K562 (cell line): Measurements from ENCODE around the gene NHLRC2. TPM values are rescaled to one million over a fixed set of nuclear protein-coding genes. Genes with fewer than 3 reads are reported as not detected.

Experiments
- CAMTA2 ChIP-seq: fragments of 250-450 bp; sonication (Bioruptor Pico); conservative IDR thresholded peaks from 2 replicates; pipeline ENCODE4 v1.5.1; 2022
- COPS2 ChIP-seq: fragments of 450-650 bp; conservative IDR thresholded peaks from 2 replicates; pipeline ENCODE4 v1.6.1; 2016; ENCODE audit warnings: mild to moderate bottlenecking, moderate library complexity
- E4F1 ChIP-seq: fragments of 250-450 bp; sonication (Bioruptor Pico); IDR thresholded peaks from 2 replicates; pipeline ENCODE4 v1.5.0; 2021; ENCODE audit warnings: mild to moderate bottlenecking, borderline replicate concordance
- KAT7 ChIP-seq: sonication (generic); formaldehyde crosslinking; IDR thresholded peaks from 2 replicates; pipeline ENCODE4 v1.8.0; 2022; ENCODE audit warnings: missing genetic modification reagents, mild to moderate bottlenecking, borderline replicate concordance
- MEIS2 ChIP-seq: fragments of 450-650 bp; IDR thresholded peaks from 2 replicates; pipeline ENCODE4 v1.6.1; 2014; ENCODE audit warnings: mild to moderate bottlenecking; ENCODE audit not compliant: partially characterized antibody
- NR1H2 ChIP-seq: sonication (generic); formaldehyde crosslinking; IDR thresholded peaks from 2 replicates; pipeline ENCODE4 v1.4.0; 2020; ENCODE audit warnings: mild to moderate bottlenecking, missing genetic modification reagents
- PRPF4 ChIP-seq: fragments of 200-400 bp; formaldehyde crosslinking; IDR thresholded peaks from one replicate; pipeline ENCODE4 v1.6.1; 2017; ENCODE audit warnings: low read length, low read depth, mild to moderate bottlenecking; ENCODE audit not compliant: insufficient read depth, poor library complexity, severe bottlenecking
- RB1 ChIP-seq: fragments of 450-650 bp; IDR thresholded peaks from 2 replicates; pipeline ENCODE4 v1.6.1; 2017; ENCODE audit warnings: low read depth, mild to moderate bottlenecking
- REST ChIP-seq, 2 experiments: fragments of 450-650 bp; formaldehyde crosslinking in 1 of 2; IDR thresholded peaks; 2 replicates each; pipeline versions ENCODE4 v1.4.0 to v1.6.1; 2014 to 2020; ENCODE audit warnings: mild to moderate bottlenecking in 2 of 2, borderline replicate concordance in 1 of 2, low read depth in 1 of 2
- SLC30A9 ChIP-seq: fragments of 250-450 bp; sonication (Bioruptor Pico); IDR thresholded peaks from 2 replicates; pipeline ENCODE4 v1.8.0; 2022; ENCODE audit warnings: mild to moderate bottlenecking, moderate library complexity
- SMC3 ChIP-seq: conservative IDR thresholded peaks from 2 replicates; pipeline ENCODE4 v1.6.1; 2011; ENCODE audit warnings: low read depth, low read length, improper control_type of control experiment; ENCODE audit not compliant: insufficient read depth
- SNAPC5 ChIP-seq: fragments of 250-450 bp; sonication (Bioruptor Pico); IDR thresholded peaks from 2 replicates; pipeline ENCODE4 v1.8.0; 2021; ENCODE audit warnings: moderate library complexity, mild to moderate bottlenecking, inconsistent platforms
- ZNF121 ChIP-seq: sonication (generic); formaldehyde crosslinking; conservative IDR thresholded peaks from 2 replicates; pipeline ENCODE4 v1.8.0; 2022; ENCODE audit warnings: missing genetic modification reagents
- polyA plus RNA-seq, 8 experiments: library from polyadenylated mRNA; depleted of rRNA in 4 of 8; stranded (reverse) in 5 of 8; unstranded in 3 of 8; fragments of >200 nt; fragmentation: Nextera tagmentation in 2 of 8; fragmentation: Illumina TruSeq in 1 of 8; extraction: Ambion mirVana in 2 of 8; extraction: Trizol in 1 of 8; gene quantifications; 2 replicates each; pipeline versions ENCODE4 v1.2.1 to v1.2.3, GENCODE V29; 2011 to 2014; ENCODE audit warnings: inconsistent platforms in 1 of 8, missing spikeins in 1 of 8
- total RNA-seq, 7 experiments: library from RNA; depleted of rRNA in 6 of 7; stranded (reverse); fragments of >200 nt in 6 of 7; fragmentation: Illumina TruSeq in 2 of 7; extraction: Trizol in 2 of 7; gene quantifications; 2 replicates each; pipeline versions ENCODE4 v1.2.1 to v1.2.3, GENCODE V29; 2011 to 2021; ENCODE audit warnings: low replicate concordance in 1 of 7
- TF ChIP-seq, protein P1 (sequence below): fragments of 250-450 bp; sonication (Bioruptor Pico); IDR thresholded peaks from 2 replicates; pipeline ENCODE4 v1.8.0; 2021; ENCODE audit warnings: moderate library complexity, mild to moderate bottlenecking, inconsistent platforms

Gene NHLRC2
- total and polyA plus RNA-seq, 9 of the 15 experiments (the other 6 are each of a cell fraction or from before 2014, with no cell fraction given), result 1.5 to 22.4 (median 10.3) TPM

DNA sequence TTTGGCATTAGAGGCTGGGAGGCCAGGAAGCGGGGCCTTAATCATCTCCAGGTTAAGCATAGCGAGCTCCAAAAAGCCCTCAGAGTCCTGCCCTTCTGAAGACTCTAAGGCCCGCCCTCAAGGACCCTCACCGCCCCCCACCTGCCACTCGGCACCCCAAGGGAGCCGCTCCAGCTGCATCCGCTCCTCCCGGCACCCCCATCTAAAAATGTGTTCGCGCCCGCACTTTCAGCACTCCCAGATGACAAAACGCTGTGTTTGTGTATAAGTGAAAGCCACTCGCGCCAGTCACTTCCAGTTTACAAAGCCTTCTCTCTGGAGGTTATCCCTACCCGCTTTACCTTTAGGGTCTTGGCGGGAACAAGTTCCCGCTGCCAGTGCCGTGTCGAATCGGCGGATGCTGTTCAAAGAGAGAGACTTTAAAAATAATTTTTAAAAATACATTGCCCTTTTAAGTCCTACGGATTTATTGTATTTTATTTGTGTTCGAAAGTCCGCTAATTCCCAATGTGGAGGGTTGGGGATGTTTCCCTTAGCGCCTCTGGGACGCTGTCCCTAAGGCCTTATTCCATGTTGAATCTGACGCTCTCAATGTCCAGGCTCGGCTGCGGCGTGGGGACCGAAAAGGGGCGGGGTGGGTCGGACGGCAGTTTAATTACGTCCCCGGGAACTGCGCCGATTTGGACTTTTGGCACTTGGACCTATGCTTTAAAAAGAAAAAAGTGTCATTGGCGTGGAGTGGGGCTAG is at the start of gene NHLRC2, which contains the start of gene DCLRE1A (continued):
- TF ChIP-seq E4F1 (CRISPR knock-in tag) (no peak), COPS2 (no peak), ZNF121 (CRISPR knock-in tag) (no peak), SNAPC5 (CRISPR knock-in tag) (no peak), SLC30A9 (CRISPR knock-in tag) (no peak), NR1H2 (no peak), KAT7 (CRISPR knock-in tag) (no peak), PRPF4 (no peak), RB1 (peak; percentile 71), SMC3 (no peak), REST (IDR thresholded peaks at IDR 0.05; ENCODE audit: borderline replicate concordance) (no peak), REST (CRISPR knock-in tag; IDR thresholded peaks at IDR 0.05; ENCODE audit: low read depth) (no peak), MEIS2 (no peak), CAMTA2 (CRISPR knock-in tag) (no peak)
- TF ChIP-seq, protein P1, sequence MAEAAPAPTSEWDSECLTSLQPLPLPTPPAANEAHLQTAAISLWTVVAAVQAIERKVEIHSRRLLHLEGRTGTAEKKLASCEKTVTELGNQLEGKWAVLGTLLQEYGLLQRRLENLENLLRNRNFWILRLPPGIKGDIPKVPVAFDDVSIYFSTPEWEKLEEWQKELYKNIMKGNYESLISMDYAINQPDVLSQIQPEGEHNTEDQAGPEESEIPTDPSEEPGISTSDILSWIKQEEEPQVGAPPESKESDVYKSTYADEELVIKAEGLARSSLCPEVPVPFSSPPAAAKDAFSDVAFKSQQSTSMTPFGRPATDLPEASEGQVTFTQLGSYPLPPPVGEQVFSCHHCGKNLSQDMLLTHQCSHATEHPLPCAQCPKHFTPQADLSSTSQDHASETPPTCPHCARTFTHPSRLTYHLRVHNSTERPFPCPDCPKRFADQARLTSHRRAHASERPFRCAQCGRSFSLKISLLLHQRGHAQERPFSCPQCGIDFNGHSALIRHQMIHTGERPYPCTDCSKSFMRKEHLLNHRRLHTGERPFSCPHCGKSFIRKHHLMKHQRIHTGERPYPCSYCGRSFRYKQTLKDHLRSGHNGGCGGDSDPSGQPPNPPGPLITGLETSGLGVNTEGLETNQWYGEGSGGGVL (CRISPR knock-in tag), result no peak
